HuH-7.5 (cell line): ENCODE measurements around the gene SRP9.

Experiments
- DNase-seq: peaks from one replicate; pipeline ENCODE4 v3.0.0; 2011; ENCODE audit warnings: low spot score

SRP9 gene

GRCh38 chr1:225777583-225778336 is at the start of gene SRP9:
Gene SRP9 (plus strand): TSS chr1:225777826. CDS start chr1:225777941, 115 bp downstream.
- peak; percentile 80 for DNase-seq

GRCh38 chr1:225731491-225731890 is 46.1 kb upstream of the SRP9 start:
- DNase-seq = no peak

- DNase-seq = peak; percentile 25
These were observed 44.4 kb upstream of the SRP9 start for GRCh38 chr1:225733254-225733653.

- DNase-seq = peak; percentile 36
These were observed 42.1 kb upstream of the SRP9 start for GRCh38 chr1:225735252-225736149.

- no peak for DNase-seq
These were observed 41.1 kb upstream of the SRP9 start for GRCh38 chr1:225736437-225737098.

GRCh38 chr1:225737161-225737560 is 40.5 kb upstream of the SRP9 start:
- no peak for DNase-seq

- no peak for DNase-seq
These were observed 39.8 kb upstream of the SRP9 start for GRCh38 chr1:225737866-225738265.

GRCh38 chr1:225738763-225739162 is 38.9 kb upstream of the SRP9 start:
- no peak for DNase-seq

- DNase-seq = no peak
These were observed 38.0 kb upstream of the SRP9 start for GRCh38 chr1:225739542-225740107.

GRCh38 chr1:225744745-225745144 is 32.9 kb upstream of the SRP9 start:
- DNase-seq = no peak

- no peak for DNase-seq
These were observed 32.4 kb upstream of the SRP9 start for GRCh38 chr1:225745273-225745672.

GRCh38 chr1:225746361-225747179 is 31.1 kb upstream of the SRP9 start:
- peak; percentile 67 for DNase-seq

GRCh38 chr1:225747566-225747965 is 30.1 kb upstream of the SRP9 start:
- no peak for DNase-seq

- no peak for DNase-seq
These were observed 29.1 kb upstream of the SRP9 start for GRCh38 chr1:225748529-225748928.

GRCh38 chr1:225749706-225750105 is 27.9 kb upstream of the SRP9 start:
- DNase-seq = no peak

- no peak for DNase-seq
These were observed 27.2 kb upstream of the SRP9 start for GRCh38 chr1:225750420-225750819.

- no peak for DNase-seq
These were observed 26.5 kb upstream of the SRP9 start for GRCh38 chr1:225750875-225751824.

- DNase-seq = no peak
These were observed 25.4 kb upstream of the SRP9 start for GRCh38 chr1:225752245-225752644.

GRCh38 chr1:225754940-225755641 is 22.5 kb upstream of the SRP9 start:
- DNase-seq = no peak
